ENCODE data around the gene SMYD5. TPM values are rescaled to one million over a fixed set of nuclear protein-coding genes. Genes with fewer than 3 reads are reported as not detected.

The SMYD5 gene
- total and polyA plus RNA-seq, 9 of the 15 experiments (the other 6 are each of a cell fraction or from before 2014, with no cell fraction given) = 11.4 to 56.8 (median 32.0) TPM

DNA sequence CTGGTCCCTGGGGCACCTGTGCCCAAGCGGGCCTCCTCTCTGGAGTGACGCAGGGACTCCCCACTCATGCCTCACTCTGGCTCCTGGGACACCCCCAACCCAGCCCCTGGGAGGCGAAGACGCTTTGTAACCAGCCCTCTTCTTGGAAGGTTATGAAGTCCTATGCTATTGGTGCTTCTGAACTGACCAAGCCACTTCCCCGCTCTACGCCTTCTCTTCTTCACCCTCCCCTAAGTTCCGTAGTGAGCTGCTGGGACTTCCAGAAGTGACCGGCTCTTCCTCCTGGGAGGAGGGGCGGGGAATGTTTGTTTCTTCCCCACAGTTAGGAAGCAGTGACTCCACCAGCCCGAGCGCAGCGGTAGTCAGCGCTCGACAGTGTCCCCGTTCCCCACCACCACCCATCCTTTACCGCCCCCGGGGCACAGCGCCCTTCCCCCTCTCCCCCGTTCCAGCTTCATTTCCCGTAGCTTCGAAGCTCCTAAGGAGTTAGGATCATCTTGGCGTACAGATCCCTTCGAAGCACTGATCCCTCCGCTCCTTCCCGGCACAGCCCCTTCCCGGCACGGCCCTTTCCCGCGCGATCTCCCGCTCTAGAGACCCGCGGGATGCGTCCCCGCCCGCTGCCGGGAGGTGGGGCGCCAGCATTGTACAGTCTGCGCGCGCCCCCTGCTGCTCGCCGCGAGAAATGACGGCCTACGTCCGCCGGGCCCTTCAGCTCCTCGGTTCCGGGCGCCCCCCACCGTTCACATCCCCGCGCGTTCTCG is 37.0 kb upstream of the SMYD5 start (continued):
- TF ChIP-seq ZNF232 (CRISPR knock-in tag; IDR thresholded peaks at IDR 0.05) (no peak), OTX1 (CRISPR knock-in tag; IDR thresholded peaks at IDR 0.05) (no peak), KHSRP (IDR thresholded peaks at IDR 0.05) (no peak), MTA3 (IDR thresholded peaks at IDR 0.05; ENCODE audit: borderline replicate concordance) (peak; percentile 57; the same call in 1 of the 2 replicates), ZNF830 (CRISPR knock-in tag; IDR thresholded peaks at IDR 0.05) (no peak), E2F3 (CRISPR knock-in tag; IDR thresholded peaks at IDR 0.05) (peak; percentile 90), SMARCA4 (IDR thresholded peaks at IDR 0.05) (no peak), PHF20 (IDR thresholded peaks at IDR 0.05; ENCODE audit: partially characterized antibody) (peak; percentile 31), HNRNPLL (IDR thresholded peaks at IDR 0.05; ENCODE audit: low read depth, low read length, poor library complexity, severe bottlenecking) (peak; percentile 21), MAZ (CRISPR knock-in tag; conservative IDR thresholded peaks at IDR 0.05 in 1 of 2, IDR thresholded peaks at IDR 0.05 in 1 of 2) (peak; percentile 92 to 96), CREB1 (IDR thresholded peaks at IDR 0.05) (0 out of 2 replicates have a peak, but pooled peaks have one; percentile 19), CREB1 (CRISPR knock-in tag; IDR thresholded peaks at IDR 0.05) (peak; percentile 83), ETV5 (CRISPR knock-in tag; IDR thresholded peaks at IDR 0.05; ENCODE audit: low read depth) (peak; percentile 60; the same call in 1 of the 2 replicates)
- TF ChIP-seq, protein P1, sequence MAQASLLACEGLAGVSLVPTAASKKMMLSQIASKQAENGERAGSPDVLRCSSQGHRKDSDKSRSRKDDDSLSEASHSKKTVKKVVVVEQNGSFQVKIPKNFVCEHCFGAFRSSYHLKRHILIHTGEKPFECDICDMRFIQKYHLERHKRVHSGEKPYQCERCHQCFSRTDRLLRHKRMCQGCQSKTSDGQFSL (CRISPR knock-in tag; IDR thresholded peaks at IDR 0.05) = 0 out of 2 replicates have a peak, but pooled peaks have one; percentile 56
- TF ChIP-seq, protein P1 (tag; IDR thresholded peaks at IDR 0.05) = no peak
- TF ChIP-seq, protein P2, sequence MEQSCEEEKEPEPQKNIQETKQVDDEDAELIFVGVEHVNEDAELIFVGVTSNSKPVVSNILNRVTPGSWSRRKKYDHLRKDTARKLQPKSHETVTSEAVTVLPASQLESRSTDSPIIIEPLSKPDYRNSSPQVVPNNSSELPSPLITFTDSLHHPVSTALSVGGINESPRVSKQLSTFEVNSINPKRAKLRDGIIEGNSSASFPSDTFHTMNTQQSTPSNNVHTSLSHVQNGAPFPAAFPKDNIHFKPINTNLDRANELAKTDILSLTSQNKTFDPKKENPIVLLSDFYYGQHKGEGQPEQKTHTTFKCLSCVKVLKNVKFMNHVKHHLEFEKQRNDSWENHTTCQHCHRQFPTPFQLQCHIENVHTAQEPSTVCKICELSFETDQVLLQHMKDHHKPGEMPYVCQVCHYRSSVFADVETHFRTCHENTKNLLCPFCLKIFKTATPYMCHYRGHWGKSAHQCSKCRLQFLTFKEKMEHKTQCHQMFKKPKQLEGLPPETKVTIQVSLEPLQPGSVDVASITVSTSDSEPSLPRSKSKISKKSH (CRISPR knock-in tag; IDR thresholded peaks at IDR 0.05) = no peak
- TF ChIP-seq, protein P3, sequence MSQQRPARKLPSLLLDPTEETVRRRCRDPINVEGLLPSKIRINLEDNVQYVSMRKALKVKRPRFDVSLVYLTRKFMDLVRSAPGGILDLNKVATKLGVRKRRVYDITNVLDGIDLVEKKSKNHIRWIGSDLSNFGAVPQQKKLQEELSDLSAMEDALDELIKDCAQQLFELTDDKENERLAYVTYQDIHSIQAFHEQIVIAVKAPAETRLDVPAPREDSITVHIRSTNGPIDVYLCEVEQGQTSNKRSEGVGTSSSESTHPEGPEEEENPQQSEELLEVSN (IDR thresholded peaks at IDR 0.05; ENCODE audit: borderline replicate concordance in 1 of 2, extremely low read depth in 1 of 2, insufficient read depth in 1 of 2, insufficient read length in 1 of 2, low read depth in 1 of 2, low read length in 1 of 2, poor library complexity in 1 of 2, severe bottlenecking in 1 of 2) = peak; percentile 86 to 91
- TF ChIP-seq, protein P4, sequence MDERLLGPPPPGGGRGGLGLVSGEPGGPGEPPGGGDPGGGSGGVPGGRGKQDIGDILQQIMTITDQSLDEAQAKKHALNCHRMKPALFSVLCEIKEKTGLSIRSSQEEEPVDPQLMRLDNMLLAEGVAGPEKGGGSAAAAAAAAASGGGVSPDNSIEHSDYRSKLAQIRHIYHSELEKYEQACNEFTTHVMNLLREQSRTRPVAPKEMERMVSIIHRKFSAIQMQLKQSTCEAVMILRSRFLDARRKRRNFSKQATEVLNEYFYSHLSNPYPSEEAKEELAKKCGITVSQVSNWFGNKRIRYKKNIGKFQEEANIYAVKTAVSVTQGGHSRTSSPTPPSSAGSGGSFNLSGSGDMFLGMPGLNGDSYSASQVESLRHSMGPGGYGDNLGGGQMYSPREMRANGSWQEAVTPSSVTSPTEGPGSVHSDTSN (CRISPR knock-in tag; IDR thresholded peaks at IDR 0.05; ENCODE audit: low read depth) = no peak
- TF ChIP-seq, protein P4 (tag; conservative IDR thresholded peaks at IDR 0.05; ENCODE audit: low read depth) = no peak
- TF ChIP-seq, protein P5, sequence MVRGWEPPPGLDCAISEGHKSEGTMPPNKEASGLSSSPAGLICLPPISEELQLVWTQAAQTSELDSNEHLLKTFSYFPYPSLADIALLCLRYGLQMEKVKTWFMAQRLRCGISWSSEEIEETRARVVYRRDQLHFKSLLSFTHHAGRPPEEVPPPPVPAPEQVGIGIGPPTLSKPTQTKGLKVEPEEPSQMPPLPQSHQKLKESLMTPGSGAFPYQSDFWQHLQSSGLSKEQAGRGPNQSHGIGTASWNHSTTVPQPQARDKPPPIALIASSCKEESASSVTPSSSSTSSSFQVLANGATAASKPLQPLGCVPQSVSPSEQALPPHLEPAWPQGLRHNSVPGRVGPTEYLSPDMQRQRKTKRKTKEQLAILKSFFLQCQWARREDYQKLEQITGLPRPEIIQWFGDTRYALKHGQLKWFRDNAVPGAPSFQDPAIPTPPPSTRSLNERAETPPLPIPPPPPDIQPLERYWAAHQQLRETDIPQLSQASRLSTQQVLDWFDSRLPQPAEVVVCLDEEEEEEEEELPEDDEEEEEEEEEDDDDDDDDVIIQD (CRISPR knock-in tag; IDR thresholded peaks at IDR 0.05) = no peak

Measured in K562 (cell line).